B cell (primary cell): Measurements from ENCODE around the gene ARFGEF2. TPM values are rescaled to one million over a fixed set of nuclear protein-coding genes. Genes with fewer than 3 reads are reported as not detected.

Experiments
- ATAC-seq: fragments of 200-7000 bp; cut with Tn5 transposase; one replicate; pipeline ENCODE4 v1.10.0; 2021; ENCODE audit warnings: low read depth, mild to moderate bottlenecking, moderate number of reproducible peaks, moderate library complexity
- CTCF ChIA-PET: fragments of 350-600 bp; sonication (Branson Sonifier 250); formaldehyde crosslinking; loops from one replicate; lab custom pipeline; 2021; ENCODE audit warnings: antibody characterized with exemption, inconsistent platforms; lab: Charles Lee
- POLR2A ChIA-PET: fragments of 350-600 bp; sonication (Branson Sonifier 250); formaldehyde crosslinking; loops from one replicate; lab custom pipeline; 2021; ENCODE audit warnings: antibody characterized with exemption; lab: Charles Lee
- DNase-seq: peaks from one replicate; pipeline ENCODE4 v3.0.0; 2013
- H2AFZ ChIP-seq: 2 replicates; pipeline ENCODE4 v1.6.1; 2012; ENCODE audit warnings: mild to moderate bottlenecking, low read depth, low read length; ENCODE audit not compliant: insufficient read depth, poor library complexity, severe bottlenecking
- H3K27ac ChIP-seq, 2 donors: 1 replicate in 1 of 2; 2 replicates in 1 of 2; pipeline ENCODE4 v1.5.1; 2012 to 2013; ENCODE audit warnings: low read length in 2 of 2, mild to moderate bottlenecking in 2 of 2, moderate library complexity in 1 of 2
- H3K27me3 ChIP-seq, 4 experiments: fragments of 200-600 bp in 1 of 4; sonication (generic) in 1 of 4; replicated peaks in 1 of 4; 1 replicate in 2 of 4; 2 replicates in 2 of 4; pipeline versions ENCODE4 v1.6.1 to v1.7.0; 2013 to 2016; ENCODE audit warnings: low read length in 3 of 4, mild to moderate bottlenecking in 2 of 4, mixed read lengths in 1 of 4, moderate library complexity in 1 of 4; ENCODE audit not compliant: insufficient read depth in 4 of 4, control insufficient read depth in 3 of 4; ENCODE audit errors: control extremely low read depth in 1 of 4
- H3K36me3 ChIP-seq, 2 experiments: replicated peaks in 1 of 2; 1 replicate in 1 of 2; 2 replicates in 1 of 2; pipeline versions ENCODE4 v1.6.1 to v1.7.1; 2013; ENCODE audit warnings: low read length in 1 of 2; ENCODE audit not compliant: insufficient read depth in 2 of 2, control insufficient read depth in 1 of 2; ENCODE audit errors: control extremely low read depth in 1 of 2, extremely low read depth in 1 of 2
- H3K4me1 ChIP-seq, 2 donors: fragments of 200-600 bp in 1 of 2; sonication (generic) in 1 of 2; 1 replicate in 1 of 2; 2 replicates in 1 of 2; pipeline versions ENCODE4 v1.5.1 to v1.6.1; 2013 to 2017; ENCODE audit warnings: low read length in 2 of 2; ENCODE audit not compliant: control insufficient read depth in 2 of 2, insufficient read depth in 2 of 2
- H3K4me2 ChIP-seq: replicated peaks from 2 replicates; pipeline ENCODE3; 2012; ENCODE audit warnings: mild to moderate bottlenecking, low read depth, low read length; ENCODE audit not compliant: poor library complexity, severe bottlenecking
- H3K4me3 ChIP-seq, 5 experiments: fragments of 200-600 bp in 1 of 5; sonication (generic) in 1 of 5; 1 replicate in 3 of 5; 2 replicates in 2 of 5; pipeline versions ENCODE4 v1.5.1 to v1.7.0; 2011 to 2016; ENCODE audit warnings: low read length in 4 of 5, mild to moderate bottlenecking in 4 of 5, low read depth in 2 of 5, control low read depth in 1 of 5, moderate library complexity in 1 of 5; ENCODE audit not compliant: insufficient read depth in 1 of 5; ENCODE audit errors: control extremely low read depth in 1 of 5, extremely low read depth in 1 of 5
- H3K79me2 ChIP-seq: fragments of 200-600 bp; sonication (generic); one replicate; pipeline ENCODE4 v1.6.0; 2016; ENCODE audit warnings: low read length; ENCODE audit not compliant: control insufficient read depth, insufficient read depth
- H3K9ac ChIP-seq: fragments of 200-600 bp; sonication (generic); 2 replicates; pipeline ENCODE4 v1.6.1; 2017; ENCODE audit warnings: mild to moderate bottlenecking, low read length, moderate library complexity
- H3K9me3 ChIP-seq, 3 donors: one replicate each; pipeline versions ENCODE4 v1.6.1 to v1.7.1; 2013; ENCODE audit warnings: low read length in 2 of 3; ENCODE audit not compliant: control insufficient read depth in 2 of 3, insufficient read depth in 1 of 3; ENCODE audit errors: control extremely low read depth in 1 of 3
- H4K20me1 ChIP-seq: 2 replicates; pipeline ENCODE4 v1.6.0; 2012; ENCODE audit warnings: mild to moderate bottlenecking, low read length; ENCODE audit not compliant: insufficient read depth, control insufficient read depth, poor library complexity, severe bottlenecking
- H3K27ac Mint-ChIP-seq: one replicate; pipeline ENCODE4 v1.8.0; 2021; ENCODE audit warnings: mixed read lengths
- H3K27me3 Mint-ChIP-seq: one replicate; pipeline ENCODE4 v1.8.0; 2021; ENCODE audit warnings: mixed read lengths
- H3K4me1 Mint-ChIP-seq: one replicate; pipeline ENCODE4 v1.8.0; 2021; ENCODE audit warnings: mixed read lengths
- H3K4me3 Mint-ChIP-seq: one replicate; pipeline ENCODE4 v1.8.0; 2021; ENCODE audit warnings: mixed read lengths
- H3K9me3 Mint-ChIP-seq: one replicate; pipeline ENCODE4 v1.8.0; 2022; ENCODE audit warnings: mixed read lengths; ENCODE audit not compliant: insufficient read depth
- CTCF ChIP-seq: fragments of 200-600 bp; IDR thresholded peaks from one replicate; pipeline ENCODE4 v1.8.0; 2022; ENCODE audit warnings: antibody characterized with exemption, mild to moderate bottlenecking
- EZH2 ChIP-seq: IDR thresholded peaks from 2 replicates; pipeline ENCODE4 v1.6.1; 2012; ENCODE audit warnings: borderline replicate concordance, low read depth, mild to moderate bottlenecking, moderate library complexity, low read length; ENCODE audit not compliant: insufficient read depth, poor library complexity, severe bottlenecking
- WGBS: methylation state at CpG from one replicate; pipeline ENCODE4 v1.1.5; 2013; ENCODE audit warnings: missing lambda C conversion rate; ENCODE audit not compliant: insufficient coverage; 5-methylcytosine and 5-hydroxymethylcytosine counted together
- intact Hi-C: fragments of 100-400 bp; cut with micrococcal nuclease; formaldehyde crosslinking; loops from one replicate; pipeline ENCODE4 v1.10.0; 2022
- polyA plus RNA-seq: library from polyadenylated mRNA; depleted of rRNA; stranded (reverse); fragments of >200 nt; gene quantifications from 2 replicates; pipeline ENCODE4 v1.2.3, GENCODE V29; 2012
- total RNA-seq, 2 donors: library from RNA; stranded (reverse); fragments of 120-200 nt in 1 of 2; gene quantifications; 1 replicate in 1 of 2; 2 replicates in 1 of 2; pipeline versions ENCODE4 v1.2.3 to v1.2.4, GENCODE V29; 2013 to 2022

The ARFGEF2 gene
- total and polyA plus RNA-seq, 2 donors (not counting 1 experiment from before 2014, with no cell fraction given): 10.8 to 34.3 TPM

GRCh38 chr20:48889140-48889790, 32.2 kb upstream of the ARFGEF2 start:
- Histone ChIP-seq H3K36me3 (no peaks in the 10 kb centered on the region), H2AFZ (no peak overlapping the region), H3K79me2 (no peaks in the 10 kb centered on the region), H3K4me3 (no peak overlapping the region), H3K27me3 (no peaks in the 10 kb centered on the region), H3K9me3 (peaks cover 0 to 19% (median 2%) of the 10 kb centered on the region in 3 donors), H4K20me1 (no peaks in the 10 kb centered on the region), H3K27ac (no peak overlapping the region), H3K4me1 (peaks cover 0 to 3% of the 10 kb centered on the region in 2 donors), H3K4me2 (no peak overlapping the region), H3K9ac (no peak overlapping the region)
- no peak for ATAC-seq
- no peaks in the 10 kb centered on the region for H3K27me3 Mint-ChIP-seq
- 73% methylated on average over 1 of the region's 3 CpGs for WGBS
- peaks cover 19% of the 10 kb centered on the region for H3K4me1 Mint-ChIP-seq
- ChIA-PET CTCF (interaction anchor here (2.1 kb wide), 1 partner anchor 232 kb away, joined by 9 read pairs; no protein-coding TSS in a partner anchor), POLR2A (interaction anchor here (0.7 kb wide), 1 partner anchor 78 kb away, joined by 8 read pairs; no protein-coding TSS in a partner anchor)
- no peak overlapping the region for H3K4me3 Mint-ChIP-seq
- intact Hi-C loops: no loop called here
- DNase-seq: no peak
- H3K9me3 Mint-ChIP-seq: peaks cover 3% of the 10 kb centered on the region
- TF ChIP-seq EZH2: no peak
- TF ChIP-seq CTCF: no peak
- H3K27ac Mint-ChIP-seq: no peak overlapping the region
